Adrenal gland (tissue), 12 donors: ENCODE data around the gene NR1I3. TPM values are rescaled to one million over a fixed set of nuclear protein-coding genes. Genes with fewer than 3 reads are reported as not detected.
"Not testable (repeated sequence)": the region's sequence is repeated elsewhere in the genome, so short reads cannot be mapped to it uniquely, and the experiment has no call there.

Experiments used
- DNase-seq, 7 donors: peaks; one replicate each; pipeline ENCODE4 v3.0.0-alpha.2; 2019 to 2020
- H3K27ac ChIP-seq, 5 donors: fragments of 200-600 bp; sonication (generic) in 4 of 5; 1 replicate in 3 of 5; 2 replicates in 2 of 5; pipeline versions ENCODE4 v1.5.1 to v1.8.0; 2016 to 2020; ENCODE audit warnings: mild to moderate bottlenecking in 1 of 5
- H3K27me3 ChIP-seq: fragments of 200-600 bp; 2 replicates; pipeline ENCODE4 v1.8.0; 2021
- H3K36me3 ChIP-seq, 2 donors: fragments of 200-600 bp; replicated peaks in 1 of 2; 1 replicate in 1 of 2; 2 replicates in 1 of 2; pipeline versions ENCODE4 v1.5.1 to v1.8.0; 2018 to 2022
- H3K4me1 ChIP-seq, 2 donors: fragments of 200-600 bp; replicated peaks in 1 of 2; 1 replicate in 1 of 2; 2 replicates in 1 of 2; pipeline versions ENCODE4 v1.5.1 to v1.8.0; 2018 to 2021
- H3K4me3 ChIP-seq, 4 donors: fragments of 200-600 bp; sonication (generic) in 3 of 4; one replicate each; pipeline ENCODE4 v1.5.1; 2016 to 2018
- H3K9me3 ChIP-seq, 3 donors: fragments of 200-600 bp; sonication (generic) in 1 of 3; replicated peaks in 1 of 3; 1 replicate in 2 of 3; 2 replicates in 1 of 3; pipeline versions ENCODE4 v1.5.1 to v1.8.0; 2016 to 2021
- CTCF ChIP-seq, 6 experiments: fragments of 450-650 bp in 4 of 6; fragments of 200-600 bp in 2 of 6; sonication (generic) in 1 of 6; IDR thresholded peaks; 1 replicate in 5 of 6; 2 replicates in 1 of 6; pipeline versions ENCODE4 v1.5.1 to v1.8.0; 2016 to 2021; ENCODE audit warnings: antibody characterized with exemption in 6 of 6, mild to moderate bottlenecking in 2 of 6, moderate library complexity in 1 of 6
- POLR2A ChIP-seq, 2 donors: fragments of 450-650 bp; IDR thresholded peaks; one replicate each; pipeline ENCODE4 v1.6.1; 2017; ENCODE audit warnings: antibody characterized with exemption in 2 of 2, mild to moderate bottlenecking in 2 of 2, moderate library complexity in 1 of 2
- WGBS, 4 donors: extraction: QIAGEN DNeasy Blood & Tissue Kit in 2 of 4; methylation state at CpG; one replicate each; pipeline versions ENCODE4 v1.1.5 to v1.1.7; 2013 to 2017; 5-methylcytosine and 5-hydroxymethylcytosine counted together
- intact Hi-C, 2 donors: fragments of 100-400 bp; cut with DNase I; formaldehyde crosslinking; loops; one replicate each; pipeline versions ENCODE4 v1.14.1 to v1.15.0; 2022 to 2023
- polyA plus RNA-seq, 3 donors: library from polyadenylated mRNA; stranded (reverse); fragments of 200-250 nt in 2 of 3; fragments of 350-450 nt in 1 of 3; fragmentation: Illumina TruSeq in 1 of 3; extraction: RNeasy Lipid Tissue Mini Kit (QIAGEN cat#74804) in 1 of 3; gene quantifications; one replicate each; pipeline ENCODE4 v1.2.3, GENCODE V29; 2013 to 2014
- total RNA-seq, 9 donors: library from RNA; depleted of rRNA in 4 of 9; stranded (reverse); fragments of >200 nt in 4 of 9; fragments of 120-200 nt in 1 of 9; fragmentation: NEBNext Ultra II Directional in 1 of 9; extraction: Animal tissue kit (Norgen Biotek cat#: 25700) in 1 of 9; gene quantifications; one replicate each; pipeline versions ENCODE4 v1.1.0 to v1.2.4, GENCODE V29; 2013 to 2023
- donor health status: healthy with polysubstance abuse.
- donor health status: Bipolar disorder and iron deficiency.
- donor health status: DM: yes; HTN: yes; CAD: no.
- donor health status: DM: no; HTN: no; CAD: no.
- donor health status: DM: no; HTN: no; CAD: no.
- donor health status: DM: yes; HTN: yes; CAD: no.

Gene NR1I3
- total and polyA plus RNA-seq, 12 donors: 0.16 to 0.50 TPM; not detected in 10

GRCh38 chr1:161226759-161227158 lies 11.2 kb downstream of the NR1I3 start:
- no peaks in the 10 kb centered on the region for H3K9me3 ChIP-seq
- H3K27me3 ChIP-seq: no peaks in the 10 kb centered on the region
- H3K27ac ChIP-seq: no peak overlapping the region
- peaks cover 5 to 23% of the 10 kb centered on the region in 2 donors for H3K4me1 ChIP-seq
- DNase-seq: no peak
- TF ChIP-seq CTCF (IDR thresholded peaks at IDR 0.05) (no peak), POLR2A (IDR thresholded peaks at IDR 0.05) (no peak)
- intact Hi-C loops: loop anchor here (5.0 to 10.0 kb wide), 5 partner anchors 61 to 156 kb away; partner anchors contain the start of gene CFAP126 (in 1 of the 2)
- peaks cover 0 to 23% of the 10 kb centered on the region in 2 donors for H3K36me3 ChIP-seq
- WGBS, 4 donors: 68 to 79% (median 73%) methylated on average over 3 of the region's 3 CpGs
- peak overlapping the region in 1 of 4 donors; percentile 57 for H3K4me3 ChIP-seq

- Histone ChIP-seq H3K4me3 (peak overlapping the region in 3 of 4 donors; percentile 37 to 57 (median 51)), H3K4me1 (peaks cover 5 to 23% of the 10 kb centered on the region in 2 donors), H3K9me3 (no peaks in the 10 kb centered on the region), H3K27ac (peak overlapping the region in 1 of 5 donors; percentile 4), H3K27me3 (no peaks in the 10 kb centered on the region), H3K36me3 (peaks cover 0 to 23% of the 10 kb centered on the region in 2 donors)
- intact Hi-C loops: loop anchor here (5.0 to 10.0 kb wide), 5 partner anchors 61 to 156 kb away; partner anchors contain the start of gene CFAP126 (in 1 of the 2)
- TF ChIP-seq CTCF (IDR thresholded peaks at IDR 0.05) (no peak), POLR2A (IDR thresholded peaks at IDR 0.05) (no peak)
- WGBS, 4 donors: 11 to 17% (median 14%) methylated on average over 12 to 15 of the region's 15 CpGs
- DNase-seq: peak in 1 of 7 donors; percentile 15
Observed at GRCh38 chr1:161226320-161226711, 11.7 kb downstream of the NR1I3 start.

- peak within 1 kb of the TSS in 3 of 4 donors; percentile 37 to 57 (median 51) for H3K4me3 ChIP-seq
- H3K4me1 ChIP-seq: peaks cover 5 to 23% of the 10 kb centered on the region in 2 donors
- 7 to 12% (median 8%) methylated on average over 15 to 16 of the region's 16 CpGs for WGBS, 4 donors
- no peaks in the 10 kb centered on the region for H3K27me3 ChIP-seq
- peak within 1 kb of the TSS in 4 of 5 donors; percentile 14 to 60 (median 36) for H3K27ac ChIP-seq
- DNase-seq: peak; percentile 86 to 98 (median 96)
- TF ChIP-seq CTCF (IDR thresholded peaks at IDR 0.05): peak; percentile 23 to 69 (median 59)
- TF ChIP-seq POLR2A (IDR thresholded peaks at IDR 0.05): peak in 1 of 2 donors; percentile 12
- intact Hi-C loops: loop anchor here (5.0 to 10.0 kb wide), 5 partner anchors 62 to 157 kb away; partner anchors contain the start of gene CFAP126 (in 1 of the 2)
- H3K9me3 ChIP-seq: no peaks in the 10 kb centered on the region
- peaks cover 0 to 23% of the 10 kb centered on the region in 2 donors for H3K36me3 ChIP-seq
Observed at GRCh38 chr1:161225534-161226319, 12.3 kb downstream of the NR1I3 start, which contains the start of gene TOMM40L. Gene TOMM40L (plus strand): TSS chr1:161226060. CDS start chr1:161226490, 430 bp downstream.

GRCh38 chr1:161225178-161225533 lies 12.8 kb downstream of the NR1I3 start:
- no peak overlapping the region for H3K4me3 ChIP-seq
- H3K4me1 ChIP-seq: peaks cover 5 to 23% of the 10 kb centered on the region in 2 donors
- intact Hi-C loops: loop anchor here (5.0 to 10.0 kb wide), 5 partner anchors 62 to 157 kb away; partner anchors contain the start of gene CFAP126 (in 1 of the 2)
- peak overlapping the region in 4 of 5 donors; percentile 14 to 60 (median 36) for H3K27ac ChIP-seq
- DNase-seq: no peak
- peaks cover 0 to 18% of the 10 kb centered on the region in 2 donors for H3K36me3 ChIP-seq
- 65 to 77% (median 74%) methylated on average over 7 of the region's 7 CpGs for WGBS, 4 donors
- H3K27me3 ChIP-seq: no peaks in the 10 kb centered on the region
- no peak for TF ChIP-seq POLR2A (IDR thresholded peaks at IDR 0.05)
- no peak for TF ChIP-seq CTCF (IDR thresholded peaks at IDR 0.05)
- no peaks in the 10 kb centered on the region for H3K9me3 ChIP-seq

GRCh38 chr1:161224695-161225087 lies 13.3 kb downstream of the NR1I3 start:
- H3K36me3 ChIP-seq: peaks cover 0 to 14% of the 10 kb centered on the region in 2 donors
- H3K4me3 ChIP-seq, H3K27me3 ChIP-seq, H3K9me3 ChIP-seq, DNase-seq: not testable (repeated sequence)
- intact Hi-C loops: loop anchor here (5.0 to 10.0 kb wide), 5 partner anchors 63 to 158 kb away; partner anchors contain the start of gene CFAP126 (in 1 of the 2)
- 84 to 91% (median 90%) methylated on average over 13 of the region's 13 CpGs for WGBS, 4 donors
- H3K4me1 ChIP-seq: peaks cover 5 to 23% of the 10 kb centered on the region in 2 donors
- peak overlapping the region in 1 of 5 donors; percentile 60 for H3K27ac ChIP-seq
